ENCODE measurements around the gene PDK2.

PDK2 gene

GRCh38 chr17:50103941-50104340 is 8.8 kb downstream of the PDK2 start:
- TF ChIP-seq CTCF (conservative IDR thresholded peaks at IDR 0.05; ENCODE audit: low read length): no peak
- DNase-seq (ENCODE audit: low read depth): no peak
- H3K4me3 ChIP-seq (ENCODE audit: low read length): no peak overlapping the region

- no peak overlapping the region for H3K4me3 ChIP-seq (ENCODE audit: low read length)
- no peak for TF ChIP-seq CTCF (conservative IDR thresholded peaks at IDR 0.05; ENCODE audit: low read length)
- DNase-seq (ENCODE audit: low read depth): no peak
Measured at GRCh38 chr17:50105811-50106210, 10.7 kb downstream of the PDK2 start.

- TF ChIP-seq CTCF (conservative IDR thresholded peaks at IDR 0.05; ENCODE audit: low read length): no peak
- no peak for DNase-seq (ENCODE audit: low read depth)
- H3K4me3 ChIP-seq (ENCODE audit: low read length): no peak overlapping the region
Measured at GRCh38 chr17:50106393-50107131, 11.4 kb downstream of the PDK2 start.

GRCh38 chr17:50107790-50108414 is 12.8 kb downstream of the PDK2 start:
- no peak overlapping the region for H3K4me3 ChIP-seq (ENCODE audit: low read length)
- DNase-seq (ENCODE audit: low read depth): peak; percentile 28
- TF ChIP-seq CTCF (conservative IDR thresholded peaks at IDR 0.05; ENCODE audit: low read length): no peak

GRCh38 chr17:50108556-50108955 is 13.4 kb downstream of the PDK2 start:
- no peak for DNase-seq (ENCODE audit: low read depth)
- TF ChIP-seq CTCF (conservative IDR thresholded peaks at IDR 0.05; ENCODE audit: low read length): no peak
- H3K4me3 ChIP-seq (ENCODE audit: low read length): no peak overlapping the region

- no peak for TF ChIP-seq CTCF (conservative IDR thresholded peaks at IDR 0.05; ENCODE audit: low read length)
- H3K4me3 ChIP-seq (ENCODE audit: low read length): no peak overlapping the region
- DNase-seq (ENCODE audit: low read depth): no peak
Measured at GRCh38 chr17:50109207-50109606, 14.1 kb downstream of the PDK2 start.

GRCh38 chr17:50109785-50110184 is 14.6 kb downstream of the PDK2 start:
- H3K4me3 ChIP-seq (ENCODE audit: low read length): no peak overlapping the region
- TF ChIP-seq CTCF (conservative IDR thresholded peaks at IDR 0.05; ENCODE audit: low read length): no peak
- no peak for DNase-seq (ENCODE audit: low read depth)
